NCI-H748 (cell line): ENCODE results near the gene CLRN3.

Experiments used
- DNase-seq: peaks from one replicate; lab custom pipeline; 2025; ENCODE audit not compliant: unreplicated experiment; lab: John Stamatoyannopoulos, UW

The CLRN3 gene

DNA sequence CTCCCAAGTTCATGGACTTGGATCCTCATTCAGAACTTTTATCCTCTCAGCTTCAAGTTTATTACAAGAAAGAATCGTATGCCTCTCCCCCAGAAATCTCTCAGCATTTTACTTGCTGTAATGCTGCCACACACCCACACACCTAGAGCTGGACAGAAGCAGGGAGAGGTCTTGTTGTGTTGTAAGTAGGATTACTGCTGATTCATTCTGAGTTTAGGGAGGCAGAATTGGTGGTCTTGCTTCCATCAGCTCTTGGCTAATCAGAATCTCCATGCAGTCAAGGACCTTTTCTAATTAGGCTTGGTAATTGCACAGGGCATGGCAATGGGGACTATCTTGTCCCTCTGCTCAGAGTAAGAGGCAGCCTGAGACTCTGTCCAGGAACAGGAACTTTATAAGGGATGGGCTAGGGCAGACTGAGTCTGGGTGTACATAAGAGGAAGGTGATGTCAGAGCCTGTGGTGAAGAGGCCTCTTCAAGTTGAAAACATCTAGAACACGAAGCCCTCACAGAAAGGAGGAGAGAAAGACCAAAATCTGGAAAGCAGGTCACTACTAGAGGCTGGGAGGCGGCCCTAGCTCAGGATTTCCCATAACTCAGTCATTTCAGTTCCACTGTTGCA lies 7.1 kb upstream of the CLRN3 start:
- no peak for DNase-seq

DNA sequence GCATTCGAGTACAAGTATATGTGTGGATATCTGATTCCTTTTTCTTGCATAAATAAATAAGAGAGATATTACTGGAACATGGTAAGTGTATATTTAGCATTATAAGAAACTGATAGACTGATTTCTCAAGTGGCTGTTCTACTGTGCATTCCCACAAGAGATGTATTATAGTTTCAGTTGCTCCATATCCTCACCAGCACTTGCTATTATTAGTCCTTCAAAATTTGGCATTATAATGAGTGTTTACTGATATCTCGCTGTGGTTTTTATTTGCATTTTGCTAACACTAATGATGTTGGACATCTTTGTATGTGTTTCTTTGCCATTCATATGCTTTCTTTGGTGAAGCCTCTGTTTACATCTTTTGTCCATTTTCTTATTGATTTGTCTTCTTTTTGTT lies 4.4 kb upstream of the CLRN3 start:
- no peak for DNase-seq

GRCh38 chr10:127896590-127896989 lies 3.8 kb upstream of the CLRN3 start:
- DNase-seq = no peak

DNA sequence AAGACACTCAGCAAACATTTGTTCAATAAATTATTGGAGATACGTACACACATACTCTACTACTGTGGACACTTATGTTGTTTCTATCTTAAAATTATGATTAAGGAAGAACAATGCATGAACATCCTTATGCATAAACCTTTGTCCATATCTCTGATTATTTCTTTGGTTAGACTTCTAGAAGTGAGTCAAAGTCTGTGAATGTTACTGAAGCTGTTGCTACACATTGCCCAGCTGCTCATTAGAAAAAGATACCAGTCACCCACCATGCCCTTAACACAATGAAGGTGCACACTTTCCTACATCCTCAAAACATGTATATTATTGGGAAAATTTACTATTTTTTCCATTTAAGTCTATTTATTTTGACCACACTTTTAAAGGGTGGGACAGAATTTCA lies 1.4 kb upstream of the CLRN3 start:
- no peak for DNase-seq

GRCh38 chr10:127890832-127891334 lies 1.9 kb downstream of the CLRN3 start:
- DNase-seq = no peak

DNA sequence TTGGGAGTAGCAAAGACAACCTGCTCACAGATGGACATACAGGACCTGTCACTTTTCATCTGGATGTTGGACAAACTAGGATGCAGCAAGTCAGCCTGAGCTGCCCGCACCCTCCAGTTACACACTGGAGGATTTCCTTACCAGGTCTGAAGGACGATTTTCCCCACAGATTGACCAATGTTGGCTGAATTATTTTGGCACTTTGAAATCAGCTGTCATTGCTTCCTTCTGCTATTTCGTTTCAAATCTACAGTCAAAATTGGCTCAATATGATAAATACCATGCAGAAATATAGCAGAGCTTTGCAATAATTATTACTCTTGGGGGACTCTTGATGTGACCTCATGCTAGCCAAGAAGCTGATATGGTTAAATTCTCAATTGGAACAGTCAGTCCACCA lies 2.5 kb downstream of the CLRN3 start:
- DNase-seq = no peak

DNA sequence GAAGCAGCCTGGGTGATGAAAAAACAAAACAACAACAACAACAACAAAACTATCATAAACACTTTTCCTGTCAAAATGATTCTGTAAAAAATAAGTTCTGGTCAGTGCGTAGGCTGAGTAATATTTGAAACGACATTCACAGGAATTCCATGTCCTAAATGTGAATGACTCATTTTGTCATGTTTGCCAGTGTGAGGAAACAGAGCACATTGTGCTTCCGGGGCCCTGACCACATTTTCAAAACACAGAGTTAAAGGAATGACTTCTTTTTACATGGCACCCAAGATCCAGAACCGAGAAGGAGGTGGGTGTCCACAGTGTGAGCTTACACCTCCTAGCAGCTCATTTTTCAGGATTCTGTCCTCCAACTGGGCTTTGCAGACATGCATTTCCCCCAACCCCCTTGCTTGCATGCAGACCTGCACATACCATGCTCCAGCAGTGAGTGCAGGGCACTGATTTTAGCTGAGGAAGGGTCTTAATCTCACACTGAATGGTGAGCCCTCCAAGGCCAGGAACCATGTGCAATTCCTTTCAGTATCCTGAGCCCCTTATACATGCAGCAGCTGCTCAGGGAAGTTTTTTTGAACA lies 3.0 kb downstream of the CLRN3 start:
- DNase-seq = no peak

- DNase-seq = no peak
These were observed 4.0 kb downstream of the CLRN3 start for GRCh38 chr10:127888521-127889312.

GRCh38 chr10:127887541-127888415 lies 5.0 kb downstream of the CLRN3 start:
- DNase-seq = no peak

DNA sequence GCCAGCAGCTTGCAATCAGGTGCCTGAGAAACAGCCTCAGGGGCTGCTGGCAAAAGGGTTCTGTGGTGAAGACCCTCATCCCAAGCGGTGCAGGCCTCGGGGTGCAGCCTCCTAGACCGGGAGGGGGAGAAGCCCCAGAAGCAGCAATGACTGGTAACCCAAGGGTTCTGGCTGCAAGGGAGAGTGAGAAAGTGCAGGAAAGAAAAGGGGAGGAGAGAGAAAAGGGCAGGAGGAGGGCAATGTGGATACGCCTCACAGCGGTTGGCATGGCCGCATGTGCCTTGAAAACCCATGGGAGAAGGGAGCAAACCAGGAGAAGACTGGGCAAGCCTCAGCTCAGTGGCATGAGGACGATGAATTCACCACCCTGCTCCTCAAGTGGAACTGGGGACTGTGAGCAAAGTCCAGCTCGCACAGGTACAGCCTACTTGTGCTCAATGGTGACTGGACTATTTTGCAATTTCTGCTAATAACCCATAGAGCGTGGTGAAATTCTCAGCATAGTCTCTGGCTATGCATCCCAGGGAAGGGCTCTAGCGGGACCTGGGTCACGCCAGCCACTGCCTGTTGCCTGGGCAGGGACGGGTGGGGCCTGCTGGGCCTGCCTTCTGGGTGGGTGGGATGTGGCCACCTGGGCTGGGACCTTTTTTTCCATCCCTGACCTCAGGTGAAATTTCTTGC lies 6.2 kb downstream of the CLRN3 start:
- DNase-seq = no peak

GRCh38 chr10:127884501-127884900 lies 8.2 kb downstream of the CLRN3 start:
- DNase-seq = no peak

GRCh38 chr10:127883516-127883915 lies 9.2 kb downstream of the CLRN3 start:
- DNase-seq = no peak

DNA sequence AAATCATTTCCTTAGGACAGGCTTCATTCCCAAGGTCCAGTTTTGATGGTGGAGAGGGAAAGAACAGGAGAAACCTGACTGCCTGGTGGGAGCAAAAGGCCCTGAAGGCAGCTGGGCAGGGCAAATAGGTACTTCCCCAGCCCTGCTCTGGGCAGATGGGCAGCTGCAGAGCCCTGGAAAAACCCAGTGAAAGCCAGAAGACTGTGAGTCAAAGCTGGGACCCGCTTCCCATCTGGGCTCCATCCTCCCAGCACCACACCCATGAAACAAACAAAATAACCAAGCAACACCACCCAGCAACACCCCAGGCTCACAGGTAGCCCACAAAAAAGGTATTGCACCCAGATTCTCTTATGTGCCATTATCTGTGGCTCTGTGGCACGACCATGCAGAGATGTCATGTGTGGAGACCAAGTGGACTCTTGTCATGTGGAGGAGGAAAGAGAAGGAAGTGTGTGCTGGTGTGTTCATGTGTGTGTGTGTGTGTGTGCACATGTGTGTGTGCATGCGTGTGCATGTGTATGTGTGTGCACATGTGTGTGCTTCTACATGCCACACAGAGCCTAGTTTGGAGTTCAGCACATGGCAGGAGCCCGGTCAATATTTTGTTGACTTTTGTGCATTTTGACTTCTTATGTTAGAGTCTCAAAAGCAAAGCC lies 9.8 kb downstream of the CLRN3 start:
- no peak for DNase-seq

- no peak for DNase-seq
These were observed 10.3 kb downstream of the CLRN3 start for GRCh38 chr10:127882391-127882790.

DNA sequence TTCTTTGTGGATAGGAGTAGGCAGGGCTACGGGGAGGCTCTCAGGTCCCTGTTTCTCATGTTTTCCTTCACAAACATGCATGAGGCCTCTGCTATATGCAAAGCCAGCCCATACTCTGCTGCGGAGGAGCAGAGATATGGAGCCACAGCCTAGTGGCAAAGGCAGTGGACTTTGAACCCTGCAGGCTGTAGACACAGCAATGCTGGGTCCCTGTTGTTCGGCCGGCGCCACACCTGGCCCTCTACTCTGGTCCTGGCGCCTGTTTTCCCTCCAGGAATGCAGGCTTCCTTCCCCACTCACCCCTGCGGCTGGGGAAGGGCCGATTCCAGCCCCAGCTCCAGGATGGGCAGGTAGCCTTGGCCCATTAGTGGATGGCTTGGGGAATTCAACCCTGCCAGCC lies 11.5 kb downstream of the CLRN3 start:
- DNase-seq = no peak

- no peak for DNase-seq
These were observed 12.2 kb downstream of the CLRN3 start for GRCh38 chr10:127880557-127880956.

DNA sequence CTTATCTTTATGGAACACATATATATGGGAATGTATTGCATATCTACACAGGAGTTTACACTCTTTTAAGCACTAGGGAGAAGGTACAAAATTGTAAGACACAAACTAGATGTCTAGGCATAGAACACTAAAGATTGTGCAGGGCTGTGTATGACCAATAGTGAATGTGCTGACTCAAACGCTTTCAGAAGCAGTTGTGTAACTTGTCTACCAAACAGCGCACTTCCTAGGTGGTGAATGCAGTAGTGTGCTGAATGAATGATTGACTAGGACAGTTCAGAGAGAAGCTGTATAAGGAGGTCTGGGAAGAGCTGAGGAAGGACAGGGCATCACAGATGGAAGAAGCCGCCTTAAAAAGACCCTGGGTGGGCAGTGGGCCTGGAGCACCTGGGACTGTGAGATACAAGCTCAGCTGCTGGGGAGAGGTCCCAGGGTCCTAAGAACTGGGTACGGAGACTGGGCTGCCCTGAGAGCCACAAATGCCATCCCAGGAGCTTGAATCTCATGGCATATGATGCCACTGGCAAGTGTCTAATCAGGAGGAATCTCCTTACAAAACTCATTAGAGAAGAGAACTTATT lies 14.2 kb downstream of the CLRN3 start:
- DNase-seq = no peak

GRCh38 chr10:127877699-127878098 lies 15.0 kb downstream of the CLRN3 start:
- no peak for DNase-seq

- no peak for DNase-seq
These were observed 15.6 kb downstream of the CLRN3 start for GRCh38 chr10:127877116-127877515.

- DNase-seq = no peak
These were observed 16.8 kb downstream of the CLRN3 start for GRCh38 chr10:127875916-127876315.
